Measurements from ENCODE around the gene CCDC102A.
"Not testable (repeated sequence)": the region's sequence is repeated elsewhere in the genome, so short reads cannot be mapped to it uniquely, and the experiment has no call there.

CCDC102A gene

GRCh38 chr16:57570301-57571070 lies 34.1 kb upstream of the CCDC102A start:
- Mint-ChIP-seq H3K27ac (no peak overlapping the region), H3K27me3 (ENCODE audit: low read depth) (peaks cover 2% of the 10 kb centered on the region), H3K9me3 (peaks cover 15% of the 10 kb centered on the region), H3K4me1 (ENCODE audit: low read depth) (peaks cover 2% of the 10 kb centered on the region), H3K36me3 (ENCODE audit: low read depth) (peaks cover 16% of the 10 kb centered on the region), H3K4me3 (no peak overlapping the region)
- no peak for DNase-seq (ENCODE audit: low spot score)

- H3K4me3 Mint-ChIP-seq = no peak overlapping the region
- peaks cover 15% of the 10 kb centered on the region for H3K9me3 Mint-ChIP-seq
- peak overlapping the region; percentile 38 for H3K27ac Mint-ChIP-seq
- peaks cover 2% of the 10 kb centered on the region for H3K4me1 Mint-ChIP-seq (ENCODE audit: low read depth)
- H3K36me3 Mint-ChIP-seq (ENCODE audit: low read depth) = peaks cover 16% of the 10 kb centered on the region
- H3K27me3 Mint-ChIP-seq (ENCODE audit: low read depth) = peaks cover 2% of the 10 kb centered on the region
- DNase-seq (ENCODE audit: low spot score) = no peak
Observed at GRCh38 chr16:57569306-57569946, 33.1 kb upstream of the CCDC102A start.

- Mint-ChIP-seq H3K9me3 (peaks cover 15% of the 10 kb centered on the region), H3K36me3 (ENCODE audit: low read depth) (peaks cover 16% of the 10 kb centered on the region)
- H3K27ac Mint-ChIP-seq; DNase-seq (ENCODE audit: low spot score); H3K4me3 Mint-ChIP-seq; H3K27me3 Mint-ChIP-seq (ENCODE audit: low read depth); H3K4me1 Mint-ChIP-seq (ENCODE audit: low read depth): not testable (repeated sequence)
Observed at GRCh38 chr16:57568772-57569171, 32.4 kb upstream of the CCDC102A start.

- Mint-ChIP-seq H3K36me3 (ENCODE audit: low read depth) (peaks cover 16% of the 10 kb centered on the region), H3K27me3 (ENCODE audit: low read depth) (peaks cover 2% of the 10 kb centered on the region), H3K4me1 (ENCODE audit: low read depth) (peaks cover under 1% of the 10 kb centered on the region), H3K9me3 (peaks cover 15% of the 10 kb centered on the region), H3K27ac (no peak overlapping the region), H3K4me3 (no peak overlapping the region)
- DNase-seq (ENCODE audit: low spot score) = no peak
Observed at GRCh38 chr16:57568173-57568678, 31.9 kb upstream of the CCDC102A start.

- H3K36me3 Mint-ChIP-seq (ENCODE audit: low read depth) = peaks cover 16% of the 10 kb centered on the region
- H3K9me3 Mint-ChIP-seq = peaks cover 15% of the 10 kb centered on the region
- H3K4me3 Mint-ChIP-seq = no peak overlapping the region
- peaks cover 2% of the 10 kb centered on the region for H3K27me3 Mint-ChIP-seq (ENCODE audit: low read depth)
- H3K27ac Mint-ChIP-seq = no peak overlapping the region
- H3K4me1 Mint-ChIP-seq (ENCODE audit: low read depth) = no peaks in the 10 kb centered on the region
- DNase-seq (ENCODE audit: low spot score) = no peak
Observed at GRCh38 chr16:57567691-57568090, 31.3 kb upstream of the CCDC102A start.

- DNase-seq (ENCODE audit: low spot score) = no peak
- H3K9me3 Mint-ChIP-seq = peaks cover 16% of the 10 kb centered on the region
- no peaks in the 10 kb centered on the region for H3K4me1 Mint-ChIP-seq (ENCODE audit: low read depth)
- peaks cover 2% of the 10 kb centered on the region for H3K27me3 Mint-ChIP-seq (ENCODE audit: low read depth)
- H3K4me3 Mint-ChIP-seq = no peak overlapping the region
- H3K27ac Mint-ChIP-seq = no peak overlapping the region
- H3K36me3 Mint-ChIP-seq (ENCODE audit: low read depth) = peaks cover 16% of the 10 kb centered on the region
Observed at GRCh38 chr16:57566436-57566835, 30.1 kb upstream of the CCDC102A start.

GRCh38 chr16:57565461-57565860 lies 29.1 kb upstream of the CCDC102A start:
- no peak for DNase-seq (ENCODE audit: low spot score)
- H3K36me3 Mint-ChIP-seq (ENCODE audit: low read depth) = peaks cover 21% of the 10 kb centered on the region

GRCh38 chr16:57564571-57565270 lies 28.4 kb upstream of the CCDC102A start:
- Mint-ChIP-seq H3K9me3 (peaks cover 24% of the 10 kb centered on the region), H3K27me3 (ENCODE audit: low read depth) (peaks cover 7% of the 10 kb centered on the region), H3K4me1 (ENCODE audit: low read depth) (no peaks in the 10 kb centered on the region), H3K4me3 (no peak overlapping the region), H3K27ac (no peak overlapping the region), H3K36me3 (ENCODE audit: low read depth) (peaks cover 22% of the 10 kb centered on the region)
- DNase-seq (ENCODE audit: low spot score) = no peak

More at GRCh38 chr16:57565461-57565860, 29.1 kb upstream of the CCDC102A start:
- no peak overlapping the region for H3K27ac Mint-ChIP-seq
- H3K9me3 Mint-ChIP-seq = peaks cover 22% of the 10 kb centered on the region
- H3K4me1 Mint-ChIP-seq (ENCODE audit: low read depth) = no peaks in the 10 kb centered on the region
- peaks cover 7% of the 10 kb centered on the region for H3K27me3 Mint-ChIP-seq (ENCODE audit: low read depth)
- no peak overlapping the region for H3K4me3 Mint-ChIP-seq

GRCh38 chr16:57563761-57564160 lies 27.4 kb upstream of the CCDC102A start:
- DNase-seq (ENCODE audit: low spot score) = no peak
- Mint-ChIP-seq H3K27me3 (ENCODE audit: low read depth) (peaks cover 7% of the 10 kb centered on the region), H3K4me3 (no peak overlapping the region), H3K9me3 (peaks cover 19% of the 10 kb centered on the region), H3K36me3 (ENCODE audit: low read depth) (peaks cover 15% of the 10 kb centered on the region), H3K4me1 (ENCODE audit: low read depth) (no peaks in the 10 kb centered on the region), H3K27ac (no peak overlapping the region)

- no peak overlapping the region for H3K27ac Mint-ChIP-seq
Observed at GRCh38 chr16:57563487-57563750, 27.0 kb upstream of the CCDC102A start.

GRCh38 chr16:57562669-57563486 lies 26.5 kb upstream of the CCDC102A start:
- no peak overlapping the region for H3K27ac Mint-ChIP-seq
- H3K4me3 Mint-ChIP-seq = no peak overlapping the region
- H3K4me1 Mint-ChIP-seq (ENCODE audit: low read depth) = no peaks in the 10 kb centered on the region
- H3K27me3 Mint-ChIP-seq (ENCODE audit: low read depth) = peaks cover 7% of the 10 kb centered on the region
- no peak for DNase-seq (ENCODE audit: low spot score)
- peaks cover 10% of the 10 kb centered on the region for H3K36me3 Mint-ChIP-seq (ENCODE audit: low read depth)
- H3K9me3 Mint-ChIP-seq = peaks cover 18% of the 10 kb centered on the region

More at GRCh38 chr16:57563487-57563750, 27.0 kb upstream of the CCDC102A start:
- peaks cover 7% of the 10 kb centered on the region for H3K27me3 Mint-ChIP-seq (ENCODE audit: low read depth)
- H3K36me3 Mint-ChIP-seq (ENCODE audit: low read depth) = peaks cover 14% of the 10 kb centered on the region
- DNase-seq (ENCODE audit: low spot score) = no peak
- H3K4me1 Mint-ChIP-seq (ENCODE audit: low read depth) = no peaks in the 10 kb centered on the region
- H3K9me3 Mint-ChIP-seq = peaks cover 18% of the 10 kb centered on the region
- H3K4me3 Mint-ChIP-seq = no peak overlapping the region

GRCh38 chr16:57562066-57562465 lies 25.7 kb upstream of the CCDC102A start:
- H3K27ac Mint-ChIP-seq = no peak overlapping the region
- H3K36me3 Mint-ChIP-seq (ENCODE audit: low read depth) = peaks cover 10% of the 10 kb centered on the region
- H3K4me1 Mint-ChIP-seq (ENCODE audit: low read depth) = peaks cover 4% of the 10 kb centered on the region
- H3K27me3 Mint-ChIP-seq (ENCODE audit: low read depth) = peaks cover 11% of the 10 kb centered on the region
- no peak overlapping the region for H3K4me3 Mint-ChIP-seq
- no peak for DNase-seq (ENCODE audit: low spot score)
- peaks cover 18% of the 10 kb centered on the region for H3K9me3 Mint-ChIP-seq

GRCh38 chr16:57559072-57559790 lies 22.9 kb upstream of the CCDC102A start:
- H3K36me3 Mint-ChIP-seq (ENCODE audit: low read depth) = peaks cover 10% of the 10 kb centered on the region
- peaks cover 26% of the 10 kb centered on the region for H3K9me3 Mint-ChIP-seq
- H3K4me1 Mint-ChIP-seq (ENCODE audit: low read depth) = peaks cover 7% of the 10 kb centered on the region

More at GRCh38 chr16:57559072-57559790, 22.9 kb upstream of the CCDC102A start:
- no peak overlapping the region for H3K4me3 Mint-ChIP-seq
- peaks cover 13% of the 10 kb centered on the region for H3K27me3 Mint-ChIP-seq (ENCODE audit: low read depth)
- no peak for DNase-seq (ENCODE audit: low spot score)
- H3K27ac Mint-ChIP-seq = no peak overlapping the region
